Kidney (tissue), 14 donors: ENCODE measurements around the gene PDIK1L. TPM values are rescaled to one million over a fixed set of nuclear protein-coding genes. Genes with fewer than 3 reads are reported as not detected.

Experiments used
- DNase-seq, 5 donors: peaks; one replicate each; pipeline ENCODE4 v3.0.0-alpha.2; 2013 to 2020
- FAIRE-seq: peaks from 2 replicates; lab custom pipeline; 2012; peaks lifted over from hg19 to GRCh38; lab: Jason Lieb, UNC
- H3K27ac ChIP-seq, 2 donors: one replicate each; pipeline ENCODE4 v1.7.0; 2013; ENCODE audit warnings: low read depth in 2 of 2, low read length in 2 of 2, inconsistent platforms in 1 of 2
- H3K27me3 ChIP-seq: one replicate; pipeline ENCODE4 v1.7.1; 2013; ENCODE audit warnings: low read length, inconsistent platforms; ENCODE audit not compliant: control insufficient read depth, insufficient read depth
- H3K36me3 ChIP-seq, 3 donors: one replicate each; pipeline versions ENCODE4 v1.7.0 to v1.7.1; 2013; ENCODE audit warnings: low read length in 3 of 3, control low read depth in 1 of 3, inconsistent platforms in 1 of 3; ENCODE audit not compliant: insufficient read depth in 3 of 3, control insufficient read depth in 2 of 3
- H3K4me1 ChIP-seq, 3 donors: one replicate each; pipeline versions ENCODE4 v1.7.0 to v1.7.1; 2013; ENCODE audit warnings: low read length in 3 of 3, inconsistent platforms in 1 of 3, low read depth in 1 of 3; ENCODE audit not compliant: control insufficient read depth in 2 of 3, insufficient read depth in 2 of 3
- H3K4me3 ChIP-seq, 3 donors: one replicate each; pipeline versions ENCODE4 v1.7.0 to v1.8.1; 2013; ENCODE audit warnings: low read length in 3 of 3, control low read depth in 1 of 3, inconsistent platforms in 1 of 3
- H3K9ac ChIP-seq, 3 donors: one replicate each; pipeline versions ENCODE4 v1.7.0 to v1.7.1; 2013; ENCODE audit warnings: low read length in 3 of 3, control low read depth in 1 of 3, inconsistent platforms in 1 of 3
- H3K9me3 ChIP-seq, 3 donors: one replicate each; pipeline versions ENCODE4 v1.7.0 to v1.7.1; 2013; ENCODE audit warnings: low read length in 3 of 3, control low read depth in 1 of 3, inconsistent platforms in 1 of 3; ENCODE audit not compliant: control insufficient read depth in 2 of 3, insufficient read depth in 1 of 3
- intact Hi-C: fragments of 100-400 bp; cut with DNase I; formaldehyde crosslinking; loops from one replicate; pipeline ENCODE4 v1.11.1; 2022
- polyA plus RNA-seq: library from polyadenylated mRNA; stranded (reverse); fragments of 350-450 nt; fragmentation: Illumina TruSeq; extraction: RNeasy Lipid Tissue Mini Kit (QIAGEN cat#74804); gene quantifications from one replicate; pipeline ENCODE4 v1.2.3, GENCODE V29; 2014; ENCODE audit warnings: low read depth, low replicate concordance; ENCODE audit not compliant: insufficient read depth
- total RNA-seq: library from RNA; stranded (reverse); fragmentation: NEBNext Ultra II Directional; extraction: Animal tissue kit (Norgen Biotek cat#: 25700); gene quantifications from one replicate; pipeline ENCODE4 v1.2.1, GENCODE V29; 2021
- TF ChIP-seq, protein P1 (sequence below): IDR thresholded peaks from 3 replicates; pipeline ENCODE4 v1.5.1; 2012; ENCODE audit warnings: mild to moderate bottlenecking, moderate library complexity, borderline replicate concordance; ENCODE audit not compliant: insufficient read depth; ENCODE audit errors: extremely low read depth
- donor health status: control.
- donor health status: control.
- donor health status: control.
- donor health status: control.
- donor health status: control.
- donor health status: DM: yes; HTN: yes; CAD: no.
- donor health status: Normal renal cell carcinoma (clear cell type).

Gene PDIK1L
- total and polyA plus RNA-seq, 2 donors from 2014 or later: 3.7 to 13.9 TPM

DNA sequence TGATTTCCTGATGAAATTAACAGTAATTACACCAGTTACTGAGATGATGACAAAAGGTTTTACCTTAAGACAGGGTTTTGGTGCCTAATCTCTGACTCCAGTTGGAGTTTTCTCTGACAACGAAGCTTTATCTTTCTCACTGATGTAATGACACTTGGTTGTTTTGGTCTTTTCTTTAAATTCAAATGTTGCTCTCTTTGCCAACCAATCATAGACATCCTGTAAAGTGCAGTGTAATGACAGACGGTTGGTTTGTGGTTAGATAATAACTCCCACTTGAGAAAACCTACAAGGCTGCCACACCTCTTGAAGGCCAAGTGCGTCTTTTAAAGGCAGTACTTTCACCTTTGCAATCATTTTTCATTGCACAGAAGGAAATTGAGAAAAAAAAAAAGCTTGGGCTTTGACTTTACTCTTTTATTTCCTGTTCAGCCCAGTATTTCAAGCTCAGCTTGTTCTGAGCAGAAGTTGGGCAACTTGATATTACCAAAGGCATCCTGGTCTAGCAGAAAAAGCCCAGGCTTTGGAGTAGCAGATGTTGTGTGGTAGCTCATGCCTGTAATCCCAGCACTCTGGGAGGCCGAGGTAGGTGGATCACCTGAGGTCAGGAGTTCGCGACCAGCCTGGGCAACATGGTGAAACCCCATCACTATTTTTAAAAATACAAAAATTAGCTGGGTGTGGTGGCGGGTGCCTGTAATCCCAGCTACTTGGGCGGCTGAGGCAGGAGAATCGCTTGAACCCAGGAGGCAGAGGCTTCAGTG is 14.9 kb downstream of the PDIK1L start:
- H3K9me3 ChIP-seq: no peaks in the 10 kb centered on the region
- no peak overlapping the region for H3K9ac ChIP-seq
- intact Hi-C loops: no loop called here
- no peaks in the 10 kb centered on the region for H3K36me3 ChIP-seq
- no peak for FAIRE-seq
- H3K27me3 ChIP-seq: no peaks in the 10 kb centered on the region
- H3K27ac ChIP-seq: no peak overlapping the region
- DNase-seq: no peak
- H3K4me1 ChIP-seq: peaks cover 0 to 10% (median 2%) of the 10 kb centered on the region in 3 donors
- no peak overlapping the region for H3K4me3 ChIP-seq
- TF ChIP-seq, protein P1, sequence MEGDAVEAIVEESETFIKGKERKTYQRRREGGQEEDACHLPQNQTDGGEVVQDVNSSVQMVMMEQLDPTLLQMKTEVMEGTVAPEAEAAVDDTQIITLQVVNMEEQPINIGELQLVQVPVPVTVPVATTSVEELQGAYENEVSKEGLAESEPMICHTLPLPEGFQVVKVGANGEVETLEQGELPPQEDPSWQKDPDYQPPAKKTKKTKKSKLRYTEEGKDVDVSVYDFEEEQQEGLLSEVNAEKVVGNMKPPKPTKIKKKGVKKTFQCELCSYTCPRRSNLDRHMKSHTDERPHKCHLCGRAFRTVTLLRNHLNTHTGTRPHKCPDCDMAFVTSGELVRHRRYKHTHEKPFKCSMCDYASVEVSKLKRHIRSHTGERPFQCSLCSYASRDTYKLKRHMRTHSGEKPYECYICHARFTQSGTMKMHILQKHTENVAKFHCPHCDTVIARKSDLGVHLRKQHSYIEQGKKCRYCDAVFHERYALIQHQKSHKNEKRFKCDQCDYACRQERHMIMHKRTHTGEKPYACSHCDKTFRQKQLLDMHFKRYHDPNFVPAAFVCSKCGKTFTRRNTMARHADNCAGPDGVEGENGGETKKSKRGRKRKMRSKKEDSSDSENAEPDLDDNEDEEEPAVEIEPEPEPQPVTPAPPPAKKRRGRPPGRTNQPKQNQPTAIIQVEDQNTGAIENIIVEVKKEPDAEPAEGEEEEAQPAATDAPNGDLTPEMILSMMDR: no peak

DNA sequence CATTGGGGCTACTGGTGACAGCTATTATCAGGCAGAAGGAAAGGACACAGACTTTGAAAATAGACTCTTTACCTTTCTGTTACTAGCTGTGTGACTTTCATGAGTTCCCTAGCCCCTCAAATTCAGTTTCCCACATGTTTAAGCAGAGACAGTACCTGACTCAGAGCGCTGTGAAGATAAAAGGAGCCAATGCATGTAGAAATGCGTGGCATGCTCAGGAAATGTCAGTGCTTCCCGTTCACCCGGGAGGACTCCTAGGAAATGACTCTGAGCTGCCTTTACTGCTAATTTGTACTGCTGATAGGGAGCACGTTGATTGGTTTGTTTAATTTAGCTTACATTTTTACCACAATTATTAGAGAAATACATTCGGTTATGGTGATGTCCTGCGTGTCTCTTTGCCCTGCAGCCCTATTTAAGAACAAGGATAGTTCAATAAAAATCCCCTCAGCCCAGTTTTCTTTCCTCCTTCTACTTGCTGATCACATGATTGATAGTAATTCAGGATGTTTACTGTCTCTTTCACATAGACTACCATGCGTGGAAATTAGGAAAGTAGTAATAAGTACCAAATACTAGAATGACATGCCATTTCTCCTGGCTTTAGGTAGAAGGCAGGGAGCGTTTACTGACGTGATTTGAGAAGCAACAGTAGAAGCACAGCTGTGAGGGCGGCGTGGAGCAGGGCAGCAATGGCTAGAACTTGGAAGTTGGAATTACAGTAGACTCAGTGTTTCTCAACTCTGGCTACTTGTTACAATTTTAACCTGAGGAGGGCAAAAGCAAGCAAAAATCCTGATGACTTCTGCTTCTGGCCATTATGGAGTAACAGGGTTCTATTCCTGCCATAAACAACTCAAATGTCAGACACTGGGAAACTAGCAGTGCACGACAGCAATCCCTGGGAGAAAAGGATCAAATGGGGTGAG is 15.9 kb downstream of the PDIK1L start:
- FAIRE-seq (no peak), DNase-seq (no peak)
- intact Hi-C loops: no loop called here
- H3K9me3 ChIP-seq: no peaks in the 10 kb centered on the region
- no peak overlapping the region for H3K9ac ChIP-seq
- H3K4me1 ChIP-seq: peaks cover 0 to 10% (median 2%) of the 10 kb centered on the region in 3 donors
- no peak overlapping the region for H3K4me3 ChIP-seq
- no peaks in the 10 kb centered on the region for H3K36me3 ChIP-seq
- no peaks in the 10 kb centered on the region for H3K27me3 ChIP-seq
- H3K27ac ChIP-seq: no peak overlapping the region
- TF ChIP-seq, protein P1: no peak

DNA sequence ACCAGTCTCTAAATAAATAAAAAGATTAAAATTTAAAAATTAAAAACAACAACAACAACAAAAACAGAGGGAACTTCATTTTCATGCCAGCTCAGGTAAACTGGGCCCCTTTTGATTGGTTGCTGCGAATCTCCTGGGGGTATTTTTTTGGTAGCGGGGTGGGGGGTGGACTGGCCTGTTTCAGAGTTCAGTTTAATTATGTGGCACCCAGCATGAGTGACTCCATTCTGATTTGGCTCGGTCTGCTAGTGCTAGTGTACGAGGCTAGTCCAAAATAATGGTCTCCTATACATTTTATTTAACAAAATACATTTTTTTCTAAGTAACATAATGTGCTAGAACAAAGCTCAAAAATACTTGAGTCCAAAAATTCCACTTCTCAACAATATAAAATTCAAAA is 18.2 kb downstream of the PDIK1L start:
- TF ChIP-seq, protein P1: no peak
- no peak overlapping the region for H3K27ac ChIP-seq
- no peak for DNase-seq
- intact Hi-C loops: no loop called here
- no peaks in the 10 kb centered on the region for H3K36me3 ChIP-seq
- peaks cover 0 to 5% (median 2%) of the 10 kb centered on the region in 3 donors for H3K4me1 ChIP-seq
- no peak for FAIRE-seq
- H3K27me3 ChIP-seq: no peaks in the 10 kb centered on the region
- no peaks in the 10 kb centered on the region for H3K9me3 ChIP-seq
- no peak overlapping the region for H3K4me3 ChIP-seq
- H3K9ac ChIP-seq: no peak overlapping the region
